Activated T-cell treated with anti-CD3 and anti-CD28 coated beads, Interleukin-2, amount 50 U/mL, for 72 hours (primary cell): ENCODE results near the gene CPT1A. TPM values are rescaled to one million over a fixed set of nuclear protein-coding genes. Genes with fewer than 3 reads are reported as not detected.
"Not testable (repeated sequence)": the region's sequence is repeated elsewhere in the genome, so short reads cannot be mapped to it uniquely, and the experiment has no call there.

Experiments
- ATAC-seq, 2 donors: fragments of 150-1000 bp; cut with Tn5 transposase; replicated peaks in 1 of 2; 2 replicates each; pipeline ENCODE4 v1.10.0; 2021; ENCODE audit warnings: moderate library complexity in 2 of 2, mild to moderate bottlenecking in 1 of 2
- DNase-seq, 2 donors: peaks; one replicate each; pipeline ENCODE4 v3.0.0; 2021 to 2022; ENCODE audit warnings: mixed read lengths in 1 of 2
- H3K27ac Mint-ChIP-seq: one replicate; pipeline ENCODE4 v1.8.0; 2022; ENCODE audit warnings: mild to moderate bottlenecking, moderate library complexity, mixed read lengths
- H3K27me3 Mint-ChIP-seq: one replicate; pipeline ENCODE4 v1.8.0; 2022; ENCODE audit warnings: low read depth, mixed read lengths
- H3K36me3 Mint-ChIP-seq, 2 donors: one replicate each; pipeline ENCODE4 v1.8.0; 2022; ENCODE audit warnings: mixed read lengths in 2 of 2, mild to moderate bottlenecking in 1 of 2; ENCODE audit not compliant: insufficient read depth in 2 of 2
- H3K4me1 Mint-ChIP-seq: one replicate; pipeline ENCODE4 v1.8.0; 2022; ENCODE audit warnings: low read depth, mixed read lengths
- H3K4me3 Mint-ChIP-seq, 2 donors: one replicate each; pipeline ENCODE4 v1.8.0; 2022; ENCODE audit warnings: mild to moderate bottlenecking in 2 of 2, mixed read lengths in 2 of 2, moderate library complexity in 2 of 2
- H3K9me3 Mint-ChIP-seq, 2 donors: one replicate each; pipeline ENCODE4 v1.8.0; 2022; ENCODE audit warnings: mixed read lengths in 2 of 2
- total RNA-seq, 2 donors: library from RNA; stranded (reverse); gene quantifications; one replicate each; pipeline ENCODE4 v1.2.3, GENCODE V29; 2022

Gene CPT1A
- 10 to 100 TPM; 26.2 to 35.8 TPM for total RNA-seq

- DNase-seq, result peak; percentile 86
- Mint-ChIP-seq H3K4me3 (peak within 1 kb of the TSS; percentile 88 to 94), H3K9me3 (no peaks in the 10 kb centered on the region), H3K27ac (no peak within 1 kb of the TSS), H3K36me3 (peaks cover 0 to 2% of the 10 kb centered on the region in 2 donors), H3K4me1 (peaks cover 52% of the 10 kb centered on the region), H3K27me3 (peaks cover 8% of the 10 kb centered on the region)
- ATAC-seq, result peak; percentile 57 to 66
Measured at GRCh38 chr11:68841718-68842426, at the start of gene CPT1A. Gene CPT1A (minus strand): TSS chr11:68841916. CDS start chr11:68815474, 26,442 bp downstream.

GRCh38 chr11:68890490-68891231 lies 48.9 kb upstream of the CPT1A start:
- no peaks in the 10 kb centered on the region for H3K27me3 Mint-ChIP-seq
- peaks cover 6% of the 10 kb centered on the region in 2 donors for H3K36me3 Mint-ChIP-seq
- H3K4me3 Mint-ChIP-seq, result no peak overlapping the region
- H3K9me3 Mint-ChIP-seq, result no peaks in the 10 kb centered on the region
- no peak for DNase-seq
- ATAC-seq, result no peak
- no peak overlapping the region for H3K27ac Mint-ChIP-seq
- no peaks in the 10 kb centered on the region for H3K4me1 Mint-ChIP-seq

- ATAC-seq (no peak), DNase-seq (no peak)
- Mint-ChIP-seq H3K27ac (no peak overlapping the region), H3K9me3 (no peaks in the 10 kb centered on the region), H3K4me3 (no peak overlapping the region), H3K4me1 (no peaks in the 10 kb centered on the region), H3K27me3 (no peaks in the 10 kb centered on the region), H3K36me3 (peaks cover 6% of the 10 kb centered on the region in 2 donors)
Measured at GRCh38 chr11:68889948-68890446, 48.3 kb upstream of the CPT1A start.

GRCh38 chr11:68884827-68885226 lies 43.1 kb upstream of the CPT1A start:
- DNase-seq, H3K4me3 Mint-ChIP-seq, H3K9me3 Mint-ChIP-seq, H3K27me3 Mint-ChIP-seq, ATAC-seq, H3K27ac Mint-ChIP-seq, H3K36me3 Mint-ChIP-seq, H3K4me1 Mint-ChIP-seq: not testable (repeated sequence)

- Mint-ChIP-seq H3K36me3 (peaks cover 1% of the 10 kb centered on the region in 2 donors), H3K9me3 (no peaks in the 10 kb centered on the region), H3K27me3 (no peaks in the 10 kb centered on the region), H3K4me1 (peaks cover 5% of the 10 kb centered on the region), H3K4me3 (no peak overlapping the region), H3K27ac (no peak overlapping the region)
- no peak for DNase-seq
- no peak for ATAC-seq
Measured at GRCh38 chr11:68882391-68882790, 40.7 kb upstream of the CPT1A start.

- Mint-ChIP-seq H3K9me3 (no peaks in the 10 kb centered on the region), H3K27me3 (no peaks in the 10 kb centered on the region), H3K27ac (no peak overlapping the region), H3K4me1 (peaks cover 5% of the 10 kb centered on the region), H3K36me3 (no peaks in the 10 kb centered on the region), H3K4me3 (no peak overlapping the region)
- DNase-seq, result no peak
- no peak for ATAC-seq
Measured at GRCh38 chr11:68881320-68881719, 39.6 kb upstream of the CPT1A start.

- H3K4me3 Mint-ChIP-seq, result no peak overlapping the region
Measured at GRCh38 chr11:68880851-68881250, 39.1 kb upstream of the CPT1A start.

GRCh38 chr11:68878022-68878421 lies 36.3 kb upstream of the CPT1A start:
- Mint-ChIP-seq H3K27me3 (no peaks in the 10 kb centered on the region), H3K27ac (no peak overlapping the region), H3K4me3 (no peak overlapping the region), H3K4me1 (peaks cover 5% of the 10 kb centered on the region), H3K9me3 (no peaks in the 10 kb centered on the region), H3K36me3 (no peaks in the 10 kb centered on the region)
- DNase-seq (no peak), ATAC-seq (no peak)

More at GRCh38 chr11:68880851-68881250, 39.1 kb upstream of the CPT1A start:
- H3K27ac Mint-ChIP-seq, result no peak overlapping the region
- no peaks in the 10 kb centered on the region for H3K9me3 Mint-ChIP-seq
- no peaks in the 10 kb centered on the region for H3K27me3 Mint-ChIP-seq
- H3K4me1 Mint-ChIP-seq, result peaks cover 5% of the 10 kb centered on the region
- H3K36me3 Mint-ChIP-seq, result no peaks in the 10 kb centered on the region
- ATAC-seq (no peak), DNase-seq (no peak)

GRCh38 chr11:68872216-68873003 lies 30.7 kb upstream of the CPT1A start:
- ATAC-seq, result no peak

GRCh38 chr11:68870470-68870869 lies 28.8 kb upstream of the CPT1A start:
- H3K9me3 Mint-ChIP-seq, result no peaks in the 10 kb centered on the region
- peaks cover 27% of the 10 kb centered on the region for H3K27me3 Mint-ChIP-seq
- ATAC-seq (no peak), DNase-seq (no peak)
- no peaks in the 10 kb centered on the region for H3K36me3 Mint-ChIP-seq
- H3K4me1 Mint-ChIP-seq, result peaks cover 13% of the 10 kb centered on the region
- no peak overlapping the region for H3K27ac Mint-ChIP-seq
- peak overlapping the region; percentile 73 to 96 for H3K4me3 Mint-ChIP-seq

More at GRCh38 chr11:68872216-68873003, 30.7 kb upstream of the CPT1A start:
- Mint-ChIP-seq H3K4me1 (peaks cover 13% of the 10 kb centered on the region), H3K9me3 (no peaks in the 10 kb centered on the region), H3K4me3 (no peak overlapping the region), H3K36me3 (no peaks in the 10 kb centered on the region), H3K27ac (no peak overlapping the region), H3K27me3 (peaks cover 27% of the 10 kb centered on the region)
- DNase-seq, result no peak

GRCh38 chr11:68868221-68868835 lies 26.6 kb upstream of the CPT1A start:
- no peak overlapping the region for H3K4me3 Mint-ChIP-seq
- no peak for ATAC-seq
- H3K27ac Mint-ChIP-seq, result no peak overlapping the region
- peaks cover 0 to 2% of the 10 kb centered on the region in 2 donors for H3K36me3 Mint-ChIP-seq
- DNase-seq, result no peak
- H3K27me3 Mint-ChIP-seq, result peaks cover 27% of the 10 kb centered on the region
- no peaks in the 10 kb centered on the region for H3K9me3 Mint-ChIP-seq
- peaks cover 13% of the 10 kb centered on the region for H3K4me1 Mint-ChIP-seq

- Mint-ChIP-seq H3K4me1 (peaks cover 13% of the 10 kb centered on the region), H3K9me3 (no peaks in the 10 kb centered on the region), H3K27ac (no peak overlapping the region), H3K36me3 (peaks cover 0 to 2% of the 10 kb centered on the region in 2 donors), H3K27me3 (peaks cover 27% of the 10 kb centered on the region), H3K4me3 (no peak overlapping the region)
- ATAC-seq (no peak), DNase-seq (no peak)
Measured at GRCh38 chr11:68867066-68867465, 25.4 kb upstream of the CPT1A start.
